ENCODE results near the gene METRN. TPM values are rescaled to one million over a fixed set of nuclear protein-coding genes. Genes with fewer than 3 reads are reported as not detected.

Gene METRN
- total RNA-seq, 2 donors from 2014 or later = 28.9 to 58.9 TPM

GRCh38 chr16:718922-719321, 4.0 kb downstream of the METRN start:
- Histone ChIP-seq H3K27ac (no peak overlapping the region), H3K36me3 (no peaks in the 10 kb centered on the region), H3K4me3 (no peak overlapping the region), H3K9me3 (no peaks in the 10 kb centered on the region), H3K27me3 (replicated peaks; ENCODE audit: insufficient read depth) (no peaks in the 10 kb centered on the region), H3K4me1 (ENCODE audit: control insufficient read depth in 1 of 2, low read depth in 2 of 2) (peaks cover 21 to 42% of the 10 kb centered on the region in 2 donors)
- DNase-seq (ENCODE audit: low spot score) (no peak), ATAC-seq (ENCODE audit: insufficient number of reproducible peaks, low FRiP score, low read depth) (no peak)
- no peak for TF ChIP-seq CTCF (IDR thresholded peaks at IDR 0.05)

- ATAC-seq (ENCODE audit: insufficient number of reproducible peaks, low FRiP score, low read depth) = no peak
- Histone ChIP-seq H3K36me3 (no peaks in the 10 kb centered on the region), H3K4me1 (ENCODE audit: control insufficient read depth in 1 of 2, low read depth in 2 of 2) (peaks cover 17 to 37% of the 10 kb centered on the region in 2 donors), H3K27ac (no peak overlapping the region), H3K27me3 (replicated peaks; ENCODE audit: insufficient read depth) (no peaks in the 10 kb centered on the region), H3K9me3 (no peaks in the 10 kb centered on the region), H3K4me3 (peak overlapping the region; percentile 97)
- TF ChIP-seq CTCF (IDR thresholded peaks at IDR 0.05) = no peak
- DNase-seq (ENCODE audit: low spot score) = no peak
These were observed 5.0 kb downstream of the METRN start for GRCh38 chr16:719815-720446.

- peak overlapping the region; percentile 12 to 86 for H3K27ac ChIP-seq
- ATAC-seq (ENCODE audit: insufficient number of reproducible peaks, low FRiP score, low read depth) (no peak), DNase-seq (ENCODE audit: low spot score) (no peak)
- H3K4me3 ChIP-seq = peak overlapping the region; percentile 97
- H3K36me3 ChIP-seq = no peaks in the 10 kb centered on the region
- no peaks in the 10 kb centered on the region for H3K9me3 ChIP-seq
- peaks cover 17 to 33% of the 10 kb centered on the region in 2 donors for H3K4me1 ChIP-seq (ENCODE audit: control insufficient read depth in 1 of 2, low read depth in 2 of 2)
- no peak for TF ChIP-seq CTCF (IDR thresholded peaks at IDR 0.05)
- no peaks in the 10 kb centered on the region for H3K27me3 ChIP-seq (replicated peaks; ENCODE audit: insufficient read depth)
These were observed 5.6 kb downstream of the METRN start for GRCh38 chr16:720447-720989.

GRCh38 chr16:720990-721764, 6.3 kb downstream of the METRN start, which contains the start of gene ANTKMT:
TSS of gene ANTKMT (plus strand) at chr16:721146. CDS start at chr16:721275, 129 bp downstream.
- Histone ChIP-seq H3K4me3 (peak within 1 kb of the TSS; percentile 97), H3K4me1 (ENCODE audit: control insufficient read depth in 1 of 2, low read depth in 2 of 2) (peaks cover 13 to 28% of the 10 kb centered on the region in 2 donors), H3K36me3 (no peaks in the 10 kb centered on the region), H3K27ac (peak within 1 kb of the TSS; percentile 12 to 86), H3K27me3 (replicated peaks; ENCODE audit: insufficient read depth) (no peaks in the 10 kb centered on the region), H3K9me3 (no peaks in the 10 kb centered on the region)
- DNase-seq (ENCODE audit: low spot score) (no peak), ATAC-seq (ENCODE audit: insufficient number of reproducible peaks, low FRiP score, low read depth) (peak; percentile 60)
- TF ChIP-seq CTCF (IDR thresholded peaks at IDR 0.05) = no peak
